Activated CD8-positive, alpha-beta memory T cell treated with anti-CD3 and anti-CD28 coated beads for 24 hours (primary cell): ENCODE results near the gene SYN1.

Experiments used
- DNase-seq: peaks from one replicate; pipeline ENCODE4 v3.0.0-alpha.2; 2020

SYN1 gene

DNA sequence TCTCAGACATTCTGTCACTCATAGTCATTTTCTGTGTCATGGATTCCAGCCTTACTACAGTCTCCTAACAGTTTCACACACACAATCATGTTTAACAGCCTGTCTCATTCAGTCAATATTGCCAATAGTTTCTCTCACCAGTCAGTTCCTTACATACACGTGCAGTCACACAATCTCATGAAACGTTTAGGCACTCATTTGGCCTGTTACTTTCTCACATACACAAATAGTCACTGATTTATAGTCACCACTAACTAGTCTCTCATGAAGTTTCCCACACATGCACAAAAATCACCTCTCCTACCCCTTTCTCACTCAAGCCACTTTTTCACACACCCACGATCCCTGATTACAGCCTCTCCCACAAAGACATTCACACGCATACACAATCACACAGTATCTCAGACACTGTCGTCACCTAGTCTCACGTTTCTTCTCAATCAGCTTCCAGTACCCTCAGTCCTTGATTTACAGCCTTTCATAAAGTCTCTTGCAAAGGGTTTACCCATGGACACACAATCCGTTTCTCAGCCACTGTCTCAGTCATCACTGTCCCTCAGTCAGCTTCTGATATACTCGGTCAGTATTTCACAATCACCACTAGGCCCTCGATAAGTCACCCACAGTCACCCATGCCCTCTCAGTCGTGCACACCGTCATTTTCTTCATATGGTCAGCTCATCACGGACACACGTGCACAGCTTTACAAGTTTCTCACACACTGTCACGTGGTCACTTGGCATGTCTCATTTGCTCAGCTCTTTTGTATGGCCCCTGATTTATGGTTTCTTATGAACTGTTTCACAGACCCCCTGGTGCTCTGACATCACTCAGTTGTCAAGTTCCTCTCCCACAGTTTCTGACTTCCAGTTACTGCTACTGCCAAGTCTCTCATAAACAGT lies 14.3 kb upstream of the SYN1 start:
- no peak for DNase-seq

DNA sequence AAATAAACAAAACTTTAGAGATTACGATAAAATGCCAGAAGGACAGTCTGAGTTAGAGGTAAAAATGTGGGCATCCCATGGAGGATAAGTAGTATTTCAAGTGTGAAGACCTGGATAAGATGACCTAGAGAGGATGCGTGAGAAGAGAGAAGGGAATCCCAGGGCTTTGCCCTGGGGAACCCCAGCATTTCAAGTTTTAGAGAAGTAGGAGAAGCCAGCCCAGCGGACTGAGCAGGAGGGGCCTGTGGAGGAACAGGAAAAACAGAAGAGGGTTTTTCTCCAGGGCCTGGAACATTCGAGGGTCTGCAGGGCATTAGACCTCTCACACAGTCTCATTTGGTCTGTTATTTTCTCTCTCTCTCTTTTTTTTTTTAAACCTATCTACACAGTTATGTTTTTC lies 13.0 kb upstream of the SYN1 start:
- no peak for DNase-seq

DNA sequence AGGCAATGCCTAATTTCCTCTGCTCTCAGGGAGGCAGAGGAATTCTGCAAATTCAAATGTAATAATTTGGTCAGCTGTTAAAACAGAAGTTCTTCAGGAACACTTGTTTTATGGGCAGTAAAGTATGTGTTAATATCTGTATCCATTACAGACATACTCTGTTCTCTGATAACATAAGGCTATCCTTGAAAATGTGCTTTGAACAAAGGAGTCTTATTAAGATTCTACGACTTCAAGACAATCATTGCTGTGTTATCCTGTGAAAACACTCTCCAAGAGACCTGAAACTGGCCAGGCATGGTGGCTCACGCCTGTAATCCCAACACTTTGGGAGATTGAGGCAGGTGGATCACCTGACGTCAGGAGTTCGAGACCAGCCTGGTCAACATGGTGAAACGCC lies 12.0 kb upstream of the SYN1 start:
- DNase-seq: no peak

DNA sequence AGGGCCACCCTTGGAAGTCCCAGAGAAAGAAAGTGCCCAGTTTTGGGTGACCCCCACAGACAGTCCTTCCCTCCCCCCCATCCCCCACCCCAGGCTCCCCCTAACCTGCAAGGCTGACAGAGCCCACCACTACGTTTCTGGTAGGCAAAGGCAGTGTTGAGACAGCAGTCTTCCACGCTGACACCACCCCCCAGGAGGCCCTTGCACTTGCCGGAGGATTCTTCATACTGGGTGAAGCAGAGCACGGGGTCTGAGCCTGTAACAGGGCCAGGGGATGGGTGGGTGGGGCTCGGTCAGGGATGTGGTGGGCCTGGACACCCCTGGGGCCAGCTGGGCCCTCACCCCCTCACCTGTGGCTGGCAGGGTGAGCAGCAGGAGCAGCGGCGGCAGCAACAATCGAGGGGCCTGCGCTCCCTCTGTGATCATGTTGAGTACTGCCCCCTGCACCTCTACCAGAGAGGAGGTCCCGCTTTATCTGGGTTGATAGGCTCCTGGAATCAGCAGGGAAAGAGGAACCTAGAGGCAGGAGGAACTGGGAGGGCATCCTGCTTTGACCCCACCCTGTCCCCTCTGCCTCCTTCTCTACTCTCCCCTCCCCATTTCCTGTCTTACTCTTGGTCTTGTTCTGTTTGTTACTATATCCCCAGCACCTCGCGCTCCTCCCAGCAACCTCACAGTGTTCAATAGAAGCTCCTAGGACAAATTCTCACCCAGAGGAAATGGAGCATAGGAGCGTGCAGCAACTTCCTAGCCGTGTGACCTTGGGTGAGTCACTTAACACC lies 10.0 kb upstream of the SYN1 start, which contains the start of gene CFP:
TSS of gene CFP (minus strand) at position 512 of the 782 bp plus-strand sequence. CDS start at position 426, 86 bp downstream.
- no peak for DNase-seq

DNA sequence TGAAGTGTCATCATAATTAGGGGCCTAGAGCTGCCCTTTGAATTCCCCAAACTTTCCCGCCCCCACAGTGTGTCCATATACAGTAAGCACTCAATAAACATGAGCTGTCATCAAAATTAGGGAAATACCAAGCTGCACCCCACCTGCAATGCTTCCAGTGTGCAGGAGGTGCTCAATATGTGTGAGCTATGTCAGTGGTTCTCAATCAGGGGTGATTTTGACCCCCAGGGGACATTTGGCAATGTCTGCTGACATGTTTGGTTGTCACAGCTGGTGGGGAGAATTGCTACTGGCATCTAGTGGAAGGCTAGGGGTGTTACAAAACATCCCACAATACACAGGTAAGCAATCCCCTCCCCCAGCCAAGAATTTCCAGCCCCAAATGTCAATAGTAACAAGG lies 9.3 kb upstream of the SYN1 start:
- no peak for DNase-seq

DNA sequence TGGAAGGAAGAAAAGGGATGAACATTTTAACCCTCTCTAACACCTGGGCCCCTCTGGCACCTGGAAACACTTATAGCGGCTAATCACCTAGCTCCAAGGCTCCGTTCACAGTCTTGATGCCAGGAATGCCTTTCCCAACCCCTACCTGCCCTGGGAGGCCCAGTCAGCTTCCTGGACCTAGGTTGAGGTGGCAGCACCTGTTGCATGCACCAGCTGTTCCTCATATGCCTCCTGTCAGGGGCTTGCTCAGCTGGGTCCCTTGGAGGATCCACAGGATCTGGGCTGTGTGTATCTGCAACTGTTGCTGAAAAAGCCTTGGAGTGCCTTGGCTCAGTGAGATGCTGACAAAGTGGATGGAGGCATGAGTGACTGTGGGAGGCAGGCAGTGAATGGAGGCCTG lies 5.7 kb upstream of the SYN1 start:
- DNase-seq: no peak

DNA sequence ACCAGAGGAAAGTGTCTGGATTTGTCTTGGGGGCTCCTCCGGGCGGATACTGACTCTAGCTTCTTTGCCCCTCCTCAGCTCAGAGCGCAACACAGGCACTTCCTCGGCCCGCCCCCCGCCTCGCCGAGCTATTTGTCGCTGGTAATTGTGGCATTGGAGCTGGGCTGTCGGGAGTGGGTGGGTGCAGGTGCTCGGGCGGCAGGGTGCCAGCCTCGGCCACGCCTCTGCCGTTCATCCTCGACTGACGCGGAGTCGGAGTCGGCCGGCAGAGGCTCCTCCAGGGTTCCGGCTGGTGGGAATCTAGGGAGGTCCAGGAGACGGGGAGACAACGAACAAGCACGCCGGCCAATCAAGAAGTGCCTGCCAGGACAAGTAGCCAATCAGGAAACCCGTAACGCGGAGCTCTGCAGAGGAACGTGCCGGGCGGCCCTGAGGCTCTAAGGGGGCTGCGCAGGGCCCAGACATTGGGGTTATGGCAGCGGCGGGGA lies 3.9 kb upstream of the SYN1 start:
- peak; percentile 68 for DNase-seq

DNA sequence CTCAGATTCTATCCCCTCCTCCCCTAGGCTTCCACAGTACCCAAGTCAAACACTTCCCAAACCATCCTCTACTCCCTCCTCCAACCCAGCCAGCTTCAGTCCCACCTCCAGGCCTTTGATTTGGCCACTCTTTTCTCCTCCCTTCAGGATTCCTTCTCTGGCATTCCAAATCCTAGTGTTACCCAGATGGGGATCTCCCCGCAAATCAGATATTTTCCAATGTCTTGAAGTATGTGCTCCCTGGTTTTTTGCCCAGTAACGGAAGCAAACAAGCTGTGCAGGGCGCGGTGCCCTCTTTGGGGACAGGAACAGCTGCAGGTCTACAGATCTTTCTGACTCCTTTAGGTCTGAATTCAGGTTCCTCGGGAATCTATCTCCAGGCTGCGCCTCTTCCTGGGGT lies 2.2 kb upstream of the SYN1 start:
- peak; percentile 26 for DNase-seq

DNA sequence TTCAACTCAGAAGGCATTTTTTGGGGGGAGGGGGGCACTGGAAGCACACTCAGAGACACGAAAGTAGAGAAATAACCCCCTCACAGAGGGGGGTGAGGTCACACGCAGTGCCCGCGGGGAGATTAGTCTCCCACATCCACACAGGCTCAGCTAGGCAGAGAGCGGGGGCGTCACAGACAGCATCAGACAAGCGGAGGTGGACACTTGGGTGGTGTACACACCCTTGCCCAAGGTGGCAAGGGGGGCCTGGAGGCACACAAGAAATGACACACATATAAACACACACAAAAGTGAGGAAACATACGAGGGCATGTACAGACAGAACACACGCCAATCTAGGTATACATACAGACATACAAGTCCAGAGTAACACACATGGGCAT lies 637 bp upstream of the SYN1 start:
- no peak for DNase-seq

DNA sequence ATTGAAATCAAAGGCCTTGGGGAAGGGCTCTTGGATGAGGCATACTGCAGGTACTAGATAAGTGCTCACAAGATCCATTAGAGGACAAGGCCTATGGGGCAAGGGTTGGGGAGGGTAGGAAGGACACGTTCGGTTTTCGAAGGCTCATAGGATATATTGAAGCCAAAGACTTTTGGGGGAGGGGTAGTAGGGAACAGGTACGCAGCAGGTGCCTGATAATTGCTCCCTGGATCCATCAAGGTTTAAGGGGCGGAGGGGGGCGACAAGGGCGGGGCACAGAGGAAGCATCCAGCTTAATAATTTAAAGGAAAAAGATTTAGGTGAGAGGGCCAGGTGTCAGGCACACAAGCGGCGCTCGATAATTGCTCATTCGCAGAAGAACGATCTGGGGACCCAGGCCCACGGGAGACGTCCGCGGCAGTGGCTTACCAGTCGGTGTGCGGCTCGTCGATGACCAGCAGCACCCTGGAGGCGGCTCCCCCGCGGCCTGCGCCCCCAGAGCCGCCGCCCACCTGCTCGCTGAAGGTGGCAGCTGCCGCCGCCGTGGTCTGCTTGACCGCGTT lies 653 bp downstream of the SYN1 start:
- no peak for DNase-seq

DNA sequence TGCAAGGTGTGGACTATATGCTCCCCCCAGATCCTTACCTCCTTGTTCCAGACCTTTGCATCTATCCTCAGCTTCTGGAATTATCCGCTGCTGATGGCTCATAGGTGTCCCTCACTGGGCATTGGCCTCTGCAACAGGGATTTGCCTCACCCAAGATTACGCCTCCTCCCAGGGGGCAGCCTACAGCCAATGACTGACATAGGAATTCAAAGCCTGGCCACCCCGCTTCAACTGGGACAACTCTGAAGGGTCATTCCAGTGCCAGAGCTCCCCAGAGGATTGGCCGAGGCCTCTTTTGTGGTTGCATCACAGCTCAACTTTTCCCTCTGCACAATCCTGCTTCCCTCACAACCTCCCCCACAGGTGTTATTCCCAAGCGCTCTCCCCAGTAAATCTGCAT lies 5.0 kb downstream of the SYN1 start:
- peak; percentile 24 for DNase-seq

DNA sequence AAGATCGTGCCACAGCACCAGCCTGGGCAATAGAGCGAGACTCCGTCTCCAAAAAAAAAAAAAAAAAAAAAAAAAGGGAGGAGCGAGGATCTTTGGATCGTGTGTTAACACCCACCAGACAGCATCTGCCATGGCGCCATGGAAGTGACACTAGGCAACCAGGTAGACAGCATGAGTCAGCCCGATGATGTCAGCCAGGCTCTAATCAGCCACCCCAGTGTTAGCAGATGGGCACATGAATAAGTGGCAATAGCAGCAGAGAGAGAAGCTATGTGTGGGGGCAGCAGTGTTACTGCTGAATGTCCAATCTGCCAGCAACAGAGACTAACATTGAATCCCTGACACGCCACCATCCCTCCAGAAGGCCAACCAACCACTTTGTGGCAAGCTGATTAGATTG lies 6.6 kb downstream of the SYN1 start:
- DNase-seq: peak; percentile 26

DNA sequence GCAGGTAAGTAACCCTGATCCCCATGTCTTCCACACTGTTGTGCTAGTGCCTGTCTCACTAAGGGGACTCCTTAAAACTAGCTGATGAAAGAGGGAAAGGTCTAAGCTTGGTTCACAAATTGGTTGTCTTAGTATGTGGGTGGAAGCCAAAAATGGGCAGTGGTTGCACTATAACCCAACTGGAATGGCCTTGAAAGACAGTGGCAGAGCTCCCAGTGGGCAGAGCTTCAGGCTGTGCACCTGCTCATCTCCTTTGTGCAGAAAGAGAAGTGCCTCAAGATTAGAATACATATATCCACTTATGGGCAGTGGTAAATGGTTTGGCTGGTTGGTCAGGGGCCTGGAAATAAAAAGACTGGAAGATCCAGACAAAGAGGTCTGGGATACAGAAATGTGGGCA lies 7.2 kb downstream of the SYN1 start:
- DNase-seq: peak; percentile 13

DNA sequence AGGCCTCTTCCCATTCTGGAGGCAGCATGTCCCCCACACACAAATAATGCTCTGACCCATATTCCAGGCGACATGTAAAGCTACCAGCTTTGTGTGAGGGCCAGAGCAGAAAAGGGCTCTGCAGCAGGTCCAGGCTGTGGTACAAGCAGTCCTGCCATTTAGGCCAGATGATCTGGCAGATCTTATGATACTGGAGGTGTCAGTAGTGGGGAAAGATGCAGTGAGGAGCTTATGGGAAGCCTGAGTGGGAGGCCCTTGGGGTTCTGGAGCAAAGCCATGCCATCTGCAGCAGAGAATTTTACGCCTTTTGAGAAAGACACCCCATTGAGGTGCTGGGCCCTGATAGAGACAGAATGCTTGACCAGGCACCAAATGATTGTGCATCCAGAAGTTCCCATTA lies 7.7 kb downstream of the SYN1 start:
- peak; percentile 19 for DNase-seq

DNA sequence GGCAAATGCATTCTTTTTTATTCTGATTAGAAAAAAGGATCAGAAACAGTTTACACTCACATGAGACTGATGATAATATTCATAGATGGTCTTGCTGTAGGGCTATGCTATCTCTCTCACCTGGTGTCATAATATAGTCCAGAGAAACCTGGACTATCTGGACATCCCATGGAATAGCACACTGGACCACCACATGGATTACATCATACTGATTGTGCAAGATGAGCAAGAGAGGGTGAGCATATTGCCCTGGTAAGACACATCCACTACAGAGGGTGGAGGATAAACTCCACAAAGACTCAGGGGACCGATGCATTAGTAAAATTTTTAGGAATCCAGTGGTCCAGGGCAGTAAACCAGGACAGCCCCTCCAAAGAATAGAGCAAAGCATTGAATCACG lies 8.2 kb downstream of the SYN1 start:
- no peak for DNase-seq

DNA sequence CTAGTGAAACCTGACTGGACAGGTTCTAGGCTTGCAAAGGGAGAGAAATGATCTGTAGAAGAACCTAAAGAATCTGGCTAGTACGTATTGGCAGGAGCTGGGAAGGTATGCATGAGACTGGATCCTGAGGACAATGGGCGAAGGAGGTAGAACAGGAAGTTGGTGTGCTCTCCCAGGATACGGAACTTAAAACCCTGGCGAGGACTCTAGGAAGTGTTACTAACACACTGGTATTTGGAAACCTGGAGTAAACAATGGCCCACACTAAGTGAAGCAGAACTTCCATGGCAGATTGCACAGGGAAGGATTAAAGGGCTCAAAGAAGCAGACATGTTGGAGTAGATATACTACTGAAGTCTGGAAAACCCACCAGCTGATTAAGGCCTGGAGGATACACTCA lies 9.1 kb downstream of the SYN1 start:
- DNase-seq: no peak

DNA sequence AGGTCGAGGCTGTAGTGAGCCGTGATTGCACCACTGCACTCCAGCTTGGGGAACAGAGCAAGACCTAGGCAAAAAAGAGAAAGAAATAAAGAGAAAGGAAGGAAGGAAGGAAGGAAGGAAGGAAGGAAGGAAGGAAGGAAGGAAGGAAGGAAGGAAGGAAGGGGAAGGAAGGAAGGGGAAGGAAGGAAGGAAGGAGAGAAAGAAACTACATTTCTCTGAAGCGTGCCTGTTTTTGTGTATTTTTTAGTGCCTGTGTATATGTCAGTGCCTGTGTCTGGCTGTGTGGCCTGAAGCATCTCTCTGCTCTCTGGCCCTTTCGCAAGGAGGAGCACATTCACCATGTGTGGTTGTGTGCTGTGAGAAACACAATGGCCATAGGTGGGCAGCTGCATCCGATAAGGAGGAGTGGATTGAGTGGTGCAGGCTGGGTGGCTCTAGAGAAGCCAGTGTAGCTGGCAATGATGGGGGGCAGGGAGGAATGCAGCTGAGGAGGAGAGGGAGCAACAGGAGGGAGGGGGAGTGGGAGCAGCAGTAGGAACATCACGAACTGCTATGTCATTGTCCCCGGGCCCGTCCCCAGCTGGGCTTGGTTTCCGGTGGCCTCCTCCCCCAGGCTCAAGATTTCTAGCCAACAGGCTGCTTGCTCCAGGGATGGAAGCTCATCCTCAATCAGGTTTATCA lies 11.4 kb downstream of the SYN1 start:
- peak; percentile 44 for DNase-seq

DNA sequence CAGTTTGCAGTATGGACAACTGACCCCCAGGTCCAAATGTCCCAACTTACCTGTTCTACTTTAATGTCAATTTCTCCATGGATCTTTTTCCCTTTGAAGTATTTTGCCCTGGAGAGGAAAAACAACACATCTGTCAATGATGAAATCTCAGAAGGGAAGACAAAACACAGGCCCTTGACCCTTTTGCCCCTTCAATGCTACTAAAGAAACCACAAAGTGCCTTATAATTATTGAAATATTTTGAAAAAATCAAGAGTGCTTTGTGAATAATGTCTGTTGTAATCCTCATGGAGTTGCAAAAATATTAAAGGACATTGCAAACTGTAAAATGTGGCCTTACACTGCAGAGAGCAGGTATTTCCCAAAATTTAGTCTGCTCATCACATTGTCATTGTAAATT lies 12.6 kb downstream of the SYN1 start:
- no peak for DNase-seq

DNA sequence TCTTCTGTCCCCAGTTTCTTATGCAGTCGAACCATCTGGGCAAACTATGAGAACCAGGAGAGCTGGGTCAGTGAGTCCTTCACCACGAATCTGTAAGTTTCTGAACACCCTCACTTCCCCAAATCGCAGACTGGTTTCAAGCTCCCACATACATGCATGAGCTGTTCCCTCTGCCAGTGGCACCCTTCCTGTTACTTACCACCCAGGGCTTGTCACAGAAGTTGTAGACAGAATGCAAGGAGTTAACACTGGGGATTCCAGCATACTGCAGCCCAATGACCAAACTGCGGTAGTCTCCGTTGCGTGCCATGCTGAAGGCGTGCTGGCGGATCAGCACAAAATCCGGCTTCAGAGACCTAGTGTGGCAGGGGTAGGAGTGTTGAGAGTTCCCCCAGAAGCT lies 14.6 kb downstream of the SYN1 start:
- peak; percentile 38 for DNase-seq

DNA sequence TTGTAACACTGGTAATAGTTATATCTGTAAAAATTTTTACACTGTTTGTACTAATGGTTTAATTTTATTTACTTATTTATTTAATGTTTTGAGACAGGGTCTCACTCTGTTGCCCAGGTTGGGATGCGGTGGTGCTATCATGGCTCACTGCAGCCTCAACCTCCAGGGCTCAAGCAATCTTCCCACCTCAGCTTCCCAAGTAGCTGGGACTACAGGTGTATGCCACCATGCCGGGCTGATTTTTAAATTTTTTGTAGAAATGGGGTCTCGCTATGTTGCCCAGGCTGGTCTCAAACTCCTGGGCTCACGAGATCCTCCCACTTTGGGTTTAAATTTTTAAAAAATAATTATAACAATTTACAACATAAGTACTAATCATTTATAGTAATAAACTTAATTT lies 16.5 kb downstream of the SYN1 start:
- DNase-seq: peak; percentile 19

DNA sequence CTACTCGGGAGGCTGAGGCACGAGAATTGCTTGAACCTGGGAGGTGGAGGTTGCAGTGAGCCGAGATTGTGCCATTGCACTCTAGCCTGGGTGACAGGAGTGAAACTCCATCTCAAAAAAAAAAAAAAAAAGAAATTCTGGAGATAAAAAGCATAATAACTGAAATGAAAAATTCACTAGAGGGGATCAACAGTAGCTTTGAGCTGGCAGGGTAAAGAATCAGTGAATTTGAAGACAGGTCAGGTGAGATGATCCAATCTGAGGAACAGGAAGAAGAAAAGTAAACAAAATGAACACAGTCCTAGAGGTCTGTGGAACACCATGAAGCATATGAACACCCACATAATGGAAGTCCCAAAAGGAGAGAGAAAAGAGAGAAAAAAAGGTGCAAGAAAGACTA lies 22.4 kb downstream of the SYN1 start:
- DNase-seq: no peak

DNA sequence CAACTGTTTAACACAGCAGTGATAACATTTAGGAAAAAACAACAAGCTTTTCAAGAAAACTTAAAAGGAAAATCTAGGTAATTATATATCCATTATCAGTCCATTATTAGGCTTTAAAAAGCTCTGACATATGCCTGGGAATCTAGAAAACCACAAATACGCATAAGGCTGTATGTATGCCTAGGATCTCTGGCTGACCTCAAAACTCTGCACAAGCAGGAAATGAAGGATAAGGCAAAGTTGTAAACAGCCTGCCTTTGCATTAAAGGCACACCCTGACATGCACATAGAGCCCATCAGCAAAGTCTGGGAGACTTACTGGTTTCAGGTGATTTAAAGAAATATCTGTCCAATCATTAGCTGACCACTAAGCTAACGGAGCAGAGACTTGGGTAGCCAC lies 23.4 kb downstream of the SYN1 start:
- DNase-seq: no peak

DNA sequence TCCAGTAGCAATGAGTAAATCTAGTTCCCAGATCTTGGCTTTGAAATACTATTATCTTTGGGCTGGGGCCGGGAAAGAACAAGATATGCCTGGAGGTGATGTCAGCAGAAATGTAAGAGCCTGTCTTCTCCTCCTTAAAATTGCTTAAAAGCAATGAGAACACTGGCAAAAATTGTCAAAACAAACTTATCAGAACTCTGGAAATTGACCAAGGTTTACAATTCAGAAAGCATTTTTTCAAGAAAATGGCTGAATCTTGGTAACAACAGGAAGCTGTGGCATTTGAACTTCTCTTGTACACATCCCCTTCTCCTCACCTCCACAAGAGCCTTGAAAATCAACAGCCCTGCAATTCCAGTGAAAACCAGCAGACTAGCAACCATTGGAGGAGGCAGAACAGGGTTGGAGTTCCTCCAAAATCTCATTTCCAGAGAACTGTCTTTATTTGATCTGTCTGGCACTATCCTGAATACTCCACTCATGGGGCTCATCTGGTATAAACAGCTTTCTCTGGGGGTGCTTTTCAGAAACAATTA lies 23.9 kb downstream of the SYN1 start:
- peak; percentile 33 for DNase-seq
